ENCODE measurements around the gene ADGRV1.

The ADGRV1 gene

DNA sequence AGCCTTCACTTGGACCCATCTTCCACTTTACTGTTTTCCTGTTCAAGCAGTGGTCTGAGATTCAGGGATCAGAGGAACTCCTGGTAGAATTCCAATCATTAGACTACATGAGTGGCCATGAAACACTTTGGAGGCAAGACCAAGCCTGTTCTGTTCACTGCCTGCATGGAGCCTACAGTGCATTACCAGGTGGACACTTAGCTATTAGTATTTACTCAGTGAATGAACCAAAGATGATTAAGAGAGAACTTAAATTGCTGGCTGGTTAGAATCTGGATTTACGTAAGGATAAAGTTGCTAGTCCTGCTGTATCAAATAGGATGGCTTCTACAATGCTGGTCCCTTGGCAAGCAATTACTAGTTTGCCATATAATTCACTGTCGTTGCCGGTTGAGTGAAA, 579.0 kb downstream of the ADGRV1 start:
- no peak for DNase-seq (ENCODE audit: extremely low read depth, insufficient read length)

GRCh38 chr5:91139572-91140200, 581.1 kb downstream of the ADGRV1 start:
- TF ChIP-seq, protein P1, sequence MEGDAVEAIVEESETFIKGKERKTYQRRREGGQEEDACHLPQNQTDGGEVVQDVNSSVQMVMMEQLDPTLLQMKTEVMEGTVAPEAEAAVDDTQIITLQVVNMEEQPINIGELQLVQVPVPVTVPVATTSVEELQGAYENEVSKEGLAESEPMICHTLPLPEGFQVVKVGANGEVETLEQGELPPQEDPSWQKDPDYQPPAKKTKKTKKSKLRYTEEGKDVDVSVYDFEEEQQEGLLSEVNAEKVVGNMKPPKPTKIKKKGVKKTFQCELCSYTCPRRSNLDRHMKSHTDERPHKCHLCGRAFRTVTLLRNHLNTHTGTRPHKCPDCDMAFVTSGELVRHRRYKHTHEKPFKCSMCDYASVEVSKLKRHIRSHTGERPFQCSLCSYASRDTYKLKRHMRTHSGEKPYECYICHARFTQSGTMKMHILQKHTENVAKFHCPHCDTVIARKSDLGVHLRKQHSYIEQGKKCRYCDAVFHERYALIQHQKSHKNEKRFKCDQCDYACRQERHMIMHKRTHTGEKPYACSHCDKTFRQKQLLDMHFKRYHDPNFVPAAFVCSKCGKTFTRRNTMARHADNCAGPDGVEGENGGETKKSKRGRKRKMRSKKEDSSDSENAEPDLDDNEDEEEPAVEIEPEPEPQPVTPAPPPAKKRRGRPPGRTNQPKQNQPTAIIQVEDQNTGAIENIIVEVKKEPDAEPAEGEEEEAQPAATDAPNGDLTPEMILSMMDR (IDR thresholded peaks at IDR 0.05; ENCODE audit: insufficient read depth, low read length, poor library complexity, severe bottlenecking) = no peak

More for the DNA sequence above, 579.0 kb downstream of the ADGRV1 start:
- TF ChIP-seq, protein P1 (IDR thresholded peaks at IDR 0.05; ENCODE audit: insufficient read depth, low read length, poor library complexity, severe bottlenecking) = no peak
- Histone ChIP-seq H3K36me3 (ENCODE audit: control insufficient read depth, insufficient read depth, low read length) (no peaks in the 10 kb centered on the region), H3K27me3 (replicated peaks; ENCODE audit: control insufficient read depth, insufficient read depth, low read length) (no peaks in the 10 kb centered on the region), H3K4me3 (replicated peaks; ENCODE audit: low read depth, low read length) (no peak overlapping the region)

DNA sequence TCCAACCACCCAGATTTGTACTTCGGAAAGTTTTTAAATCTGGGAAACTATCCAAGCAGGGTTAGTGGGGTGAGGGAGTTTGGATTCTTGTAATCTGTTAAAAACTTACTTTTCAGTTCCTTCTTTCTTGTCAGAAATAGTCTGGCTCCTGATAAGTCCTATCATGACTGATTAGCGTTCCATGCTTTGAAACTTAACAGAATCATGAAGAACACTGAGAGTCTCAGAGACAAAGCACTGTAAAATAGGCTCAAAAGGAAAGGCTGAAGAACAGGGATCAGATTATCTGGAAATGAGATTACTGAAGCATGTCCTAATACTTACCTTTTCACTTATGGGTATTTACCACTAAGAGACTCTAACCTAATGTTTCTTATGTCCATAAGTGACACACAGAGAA, 582.1 kb downstream of the ADGRV1 start:
- no peak for DNase-seq (ENCODE audit: extremely low read depth, insufficient read length)
- TF ChIP-seq, protein P1 (IDR thresholded peaks at IDR 0.05; ENCODE audit: insufficient read depth, low read length, poor library complexity, severe bottlenecking) = no peak
- Histone ChIP-seq H3K27me3 (replicated peaks; ENCODE audit: control insufficient read depth, insufficient read depth, low read length) (no peaks in the 10 kb centered on the region), H3K4me3 (replicated peaks; ENCODE audit: low read depth, low read length) (no peak overlapping the region), H3K36me3 (ENCODE audit: control insufficient read depth, insufficient read depth, low read length) (no peaks in the 10 kb centered on the region)

More at GRCh38 chr5:91139572-91140200, 581.1 kb downstream of the ADGRV1 start:
- DNase-seq (ENCODE audit: extremely low read depth, insufficient read length) = no peak
- Histone ChIP-seq H3K36me3 (ENCODE audit: control insufficient read depth, insufficient read depth, low read length) (no peaks in the 10 kb centered on the region), H3K27me3 (replicated peaks; ENCODE audit: control insufficient read depth, insufficient read depth, low read length) (no peaks in the 10 kb centered on the region), H3K4me3 (replicated peaks; ENCODE audit: low read depth, low read length) (no peak overlapping the region)

DNA sequence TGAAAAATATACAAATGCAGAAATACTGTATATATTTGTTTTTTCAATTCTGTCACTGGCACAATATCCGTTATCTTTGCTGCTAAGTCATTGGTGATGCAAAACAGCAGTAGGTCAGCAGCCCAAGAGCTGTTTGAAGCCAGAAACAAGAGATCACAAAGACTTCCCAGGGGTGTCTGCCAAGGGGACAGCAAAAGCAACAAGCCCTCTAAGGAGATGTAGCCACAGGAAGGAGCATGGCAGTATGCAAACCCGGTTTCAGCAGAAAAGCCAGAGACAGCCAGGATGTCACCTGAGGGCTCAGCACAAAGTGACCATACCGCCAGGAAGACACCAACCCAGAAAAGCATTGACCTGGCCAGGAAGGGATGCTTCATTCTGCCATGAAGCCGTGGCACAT, 583.0 kb downstream of the ADGRV1 start:
- TF ChIP-seq, protein P1 (IDR thresholded peaks at IDR 0.05; ENCODE audit: insufficient read depth, low read length, poor library complexity, severe bottlenecking) = no peak
- Histone ChIP-seq H3K4me3 (replicated peaks; ENCODE audit: low read depth, low read length) (no peak overlapping the region), H3K36me3 (ENCODE audit: control insufficient read depth, insufficient read depth, low read length) (no peaks in the 10 kb centered on the region), H3K27me3 (replicated peaks; ENCODE audit: control insufficient read depth, insufficient read depth, low read length) (no peaks in the 10 kb centered on the region)
- no peak for DNase-seq (ENCODE audit: extremely low read depth, insufficient read length)

DNA sequence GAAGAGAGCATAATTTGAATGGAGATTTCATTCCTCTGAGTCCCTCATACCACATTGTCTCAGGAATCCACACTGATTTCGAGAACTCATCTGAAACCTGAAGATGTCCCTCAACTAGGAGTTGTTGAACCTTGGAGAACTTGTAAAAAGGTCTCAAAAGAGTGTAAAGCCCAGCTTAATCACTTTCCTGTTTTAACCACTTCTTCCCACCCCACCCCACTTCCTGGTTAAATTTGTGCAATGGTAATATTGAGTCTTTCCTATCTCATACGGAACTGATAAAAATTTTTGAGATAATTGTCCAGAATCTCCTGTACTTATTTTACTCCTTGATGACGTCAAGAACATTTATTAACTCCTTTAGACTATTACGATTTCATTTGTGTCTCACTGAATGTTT, 583.8 kb downstream of the ADGRV1 start:
- no peak for DNase-seq (ENCODE audit: extremely low read depth, insufficient read length)
- H3K4me3 ChIP-seq (replicated peaks; ENCODE audit: low read depth, low read length) = no peak overlapping the region
- no peaks in the 10 kb centered on the region for H3K27me3 ChIP-seq (replicated peaks; ENCODE audit: control insufficient read depth, insufficient read depth, low read length)
- TF ChIP-seq, protein P1 (IDR thresholded peaks at IDR 0.05; ENCODE audit: insufficient read depth, low read length, poor library complexity, severe bottlenecking) = no peak
- H3K36me3 ChIP-seq (ENCODE audit: control insufficient read depth, insufficient read depth, low read length) = no peaks in the 10 kb centered on the region

DNA sequence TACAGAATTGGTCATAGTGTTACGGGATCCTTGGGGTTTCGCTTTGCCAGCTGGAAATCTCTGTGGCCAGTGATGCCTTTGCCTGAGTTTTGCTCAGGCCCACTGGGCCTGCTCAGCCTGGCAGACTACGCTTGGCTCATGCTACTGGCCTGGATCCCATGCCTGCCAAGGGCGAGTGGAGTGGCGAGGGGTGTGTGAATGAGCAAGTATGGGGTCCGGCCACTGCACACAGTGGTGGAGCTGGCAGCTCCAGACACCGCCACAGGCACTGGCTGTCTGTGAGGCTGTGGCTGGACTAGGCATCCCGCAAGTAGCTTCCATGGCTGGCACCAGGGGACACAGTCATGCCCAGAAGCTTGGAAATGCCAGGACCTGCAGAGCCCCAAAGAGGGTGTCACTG, 584.2 kb downstream of the ADGRV1 start:
- TF ChIP-seq, protein P1 (IDR thresholded peaks at IDR 0.05; ENCODE audit: insufficient read depth, low read length, poor library complexity, severe bottlenecking) = no peak
- H3K4me3 ChIP-seq (replicated peaks; ENCODE audit: low read depth, low read length) = no peak overlapping the region
- H3K36me3 ChIP-seq (ENCODE audit: control insufficient read depth, insufficient read depth, low read length) = no peaks in the 10 kb centered on the region
- no peaks in the 10 kb centered on the region for H3K27me3 ChIP-seq (replicated peaks; ENCODE audit: control insufficient read depth, insufficient read depth, low read length)
- no peak for DNase-seq (ENCODE audit: extremely low read depth, insufficient read length)

All from GM06990 (cell line).